Hematopoietic multipotent progenitor cell (in vitro differentiated cells): ENCODE results near the gene NF2. TPM values are rescaled to one million over a fixed set of nuclear protein-coding genes. Genes with fewer than 3 reads are reported as not detected.
"Not testable (repeated sequence)": the region's sequence is repeated elsewhere in the genome, so short reads cannot be mapped to it uniquely, and the experiment has no call there.

Experiments
- DNase-seq, 3 donors: peaks; one replicate each; pipeline ENCODE4 v3.0.0-alpha.2; 2011 to 2015; ENCODE audit warnings: low read depth in 2 of 3, low spot score in 2 of 3
- total RNA-seq: library from RNA; depleted of rRNA; stranded (reverse); fragments of >200 nt; gene quantifications from one replicate; pipeline ENCODE4 v1.2.3, GENCODE V29; 2012

NF2 gene
- total RNA-seq, 1 donor, result 26.7 TPM

- DNase-seq, result not testable (repeated sequence)
Measured at GRCh38 chr22:29594447-29594846, 9.0 kb upstream of the NF2 start.

GRCh38 chr22:29596408-29596807 lies 7.0 kb upstream of the NF2 start:
- no peak for DNase-seq

- not testable (repeated sequence) for DNase-seq
Measured at GRCh38 chr22:29597871-29598683, 5.4 kb upstream of the NF2 start.

- no peak for DNase-seq
Measured at GRCh38 chr22:29598684-29599020, 4.8 kb upstream of the NF2 start.

- DNase-seq, result no peak
Measured at GRCh38 chr22:29604076-29604360, 585 bp downstream of the NF2 start.

- no peak for DNase-seq
Measured at GRCh38 chr22:29605527-29605850, 2.1 kb downstream of the NF2 start.

GRCh38 chr22:29606320-29606719 lies 2.9 kb downstream of the NF2 start:
- DNase-seq, result no peak

GRCh38 chr22:29607426-29607825 lies 4.0 kb downstream of the NF2 start:
- DNase-seq, result no peak

GRCh38 chr22:29609139-29609538 lies 5.7 kb downstream of the NF2 start:
- no peak for DNase-seq

GRCh38 chr22:29610780-29611179 lies 7.3 kb downstream of the NF2 start:
- no peak for DNase-seq

- DNase-seq, result no peak
Measured at GRCh38 chr22:29615705-29616327, 12.4 kb downstream of the NF2 start.

GRCh38 chr22:29617922-29618629 lies 14.6 kb downstream of the NF2 start:
- no peak for DNase-seq

- DNase-seq, result peak in 1 of 3 donors; percentile 39
Measured at GRCh38 chr22:29621761-29622526, 18.5 kb downstream of the NF2 start.

GRCh38 chr22:29623059-29623458 lies 19.6 kb downstream of the NF2 start:
- no peak for DNase-seq

- DNase-seq, result no peak
Measured at GRCh38 chr22:29623553-29624169, 20.2 kb downstream of the NF2 start.

- DNase-seq, result peak in 2 of 3 donors; percentile 54 to 62
Measured at GRCh38 chr22:29625090-29625825, 21.8 kb downstream of the NF2 start.

GRCh38 chr22:29626497-29627195 lies 23.2 kb downstream of the NF2 start:
- DNase-seq, result no peak

- DNase-seq, result no peak
Measured at GRCh38 chr22:29627196-29627535, 23.7 kb downstream of the NF2 start.

GRCh38 chr22:29628996-29629902 lies 25.8 kb downstream of the NF2 start:
- no peak for DNase-seq
